Mononuclear cell (primary cell): Measurements from ENCODE around the gene COMMD1. TPM values are rescaled to one million over a fixed set of nuclear protein-coding genes. Genes with fewer than 3 reads are reported as not detected.
"Not testable (repeated sequence)": the region's sequence is repeated elsewhere in the genome, so short reads cannot be mapped to it uniquely, and the experiment has no call there.

Experiments
- H3K27me3 ChIP-seq: 2 replicates; pipeline ENCODE4 v1.6.0; 2011; ENCODE audit warnings: low read length, control low read depth; ENCODE audit not compliant: insufficient read depth
- H3K4me1 ChIP-seq: 2 replicates; pipeline ENCODE4 v1.5.1; 2011; ENCODE audit warnings: mild to moderate bottlenecking, low read length, control low read depth; ENCODE audit not compliant: insufficient read depth
- H3K4me3 ChIP-seq: 2 replicates; pipeline ENCODE4 v1.5.1; 2011; ENCODE audit warnings: mild to moderate bottlenecking, low read length, moderate library complexity
- H3K9me3 ChIP-seq: 2 replicates; pipeline ENCODE4 v1.5.1; 2011; ENCODE audit warnings: low read depth, mild to moderate bottlenecking, control low read depth, low read length
- total RNA-seq: library from RNA; depleted of rRNA; stranded (reverse); fragments of >200 nt; gene quantifications from one replicate; pipeline ENCODE4 v1.2.3, GENCODE V29; 2012

COMMD1 gene
- total RNA-seq, 1 donor = 24.1 TPM

DNA sequence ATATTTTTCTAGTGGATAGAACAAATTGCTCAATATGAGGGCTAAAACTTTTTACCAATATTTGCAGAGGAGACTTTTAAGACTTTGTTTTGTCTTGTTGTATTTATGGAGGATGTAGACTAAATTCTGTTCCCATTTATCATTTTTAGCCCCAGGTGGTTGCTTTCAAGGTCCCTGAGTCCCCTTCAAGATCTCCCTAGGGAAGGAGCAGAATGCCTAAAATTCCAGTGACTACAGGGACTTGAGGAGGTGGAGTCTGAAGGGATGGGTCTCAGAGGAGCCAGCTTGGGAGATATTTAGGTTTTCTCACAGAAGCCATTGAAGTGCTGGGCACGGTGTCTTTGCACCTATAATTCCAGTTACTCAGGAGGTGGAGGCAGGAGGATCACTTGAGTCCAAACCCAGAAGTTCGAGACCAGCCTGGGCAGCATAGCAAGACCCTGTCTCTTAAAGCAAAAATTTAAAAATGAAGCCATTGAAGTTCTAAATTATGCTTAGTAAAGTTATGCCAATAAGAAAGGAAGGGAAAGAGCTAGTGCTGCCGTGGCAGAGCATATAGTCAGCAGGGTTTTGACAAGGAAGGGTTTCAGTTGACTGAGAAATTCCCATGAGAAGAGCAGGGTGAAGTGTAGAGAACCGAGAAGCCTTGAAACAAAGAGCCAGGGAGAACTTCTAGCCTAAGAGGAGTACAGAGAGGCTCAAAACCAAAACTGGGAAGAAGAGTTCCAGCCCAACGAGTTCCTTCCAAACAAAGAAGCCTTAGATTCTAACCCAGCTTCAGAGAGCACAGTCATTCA is 43.4 kb downstream of the COMMD1 start:
- Histone ChIP-seq H3K9me3 (no peaks in the 10 kb centered on the region), H3K4me3 (no peak overlapping the region), H3K4me1 (no peaks in the 10 kb centered on the region), H3K27me3 (no peaks in the 10 kb centered on the region)

DNA sequence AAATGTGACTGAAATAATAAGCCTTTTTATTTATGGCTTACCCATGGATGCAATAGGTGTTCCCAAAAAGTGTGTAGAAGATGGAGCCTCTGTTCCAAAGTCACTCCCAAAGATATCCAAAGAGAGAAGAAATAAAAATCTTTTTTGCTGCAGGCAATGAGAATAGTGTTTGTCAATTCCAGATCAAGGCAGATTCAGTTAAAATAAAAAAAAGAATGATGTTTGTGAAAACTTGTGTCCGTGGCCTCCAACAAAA is 43.9 kb downstream of the COMMD1 start:
- H3K27me3 ChIP-seq = no peaks in the 10 kb centered on the region
- H3K4me1 ChIP-seq = no peaks in the 10 kb centered on the region
- no peaks in the 10 kb centered on the region for H3K9me3 ChIP-seq
- no peak overlapping the region for H3K4me3 ChIP-seq

DNA sequence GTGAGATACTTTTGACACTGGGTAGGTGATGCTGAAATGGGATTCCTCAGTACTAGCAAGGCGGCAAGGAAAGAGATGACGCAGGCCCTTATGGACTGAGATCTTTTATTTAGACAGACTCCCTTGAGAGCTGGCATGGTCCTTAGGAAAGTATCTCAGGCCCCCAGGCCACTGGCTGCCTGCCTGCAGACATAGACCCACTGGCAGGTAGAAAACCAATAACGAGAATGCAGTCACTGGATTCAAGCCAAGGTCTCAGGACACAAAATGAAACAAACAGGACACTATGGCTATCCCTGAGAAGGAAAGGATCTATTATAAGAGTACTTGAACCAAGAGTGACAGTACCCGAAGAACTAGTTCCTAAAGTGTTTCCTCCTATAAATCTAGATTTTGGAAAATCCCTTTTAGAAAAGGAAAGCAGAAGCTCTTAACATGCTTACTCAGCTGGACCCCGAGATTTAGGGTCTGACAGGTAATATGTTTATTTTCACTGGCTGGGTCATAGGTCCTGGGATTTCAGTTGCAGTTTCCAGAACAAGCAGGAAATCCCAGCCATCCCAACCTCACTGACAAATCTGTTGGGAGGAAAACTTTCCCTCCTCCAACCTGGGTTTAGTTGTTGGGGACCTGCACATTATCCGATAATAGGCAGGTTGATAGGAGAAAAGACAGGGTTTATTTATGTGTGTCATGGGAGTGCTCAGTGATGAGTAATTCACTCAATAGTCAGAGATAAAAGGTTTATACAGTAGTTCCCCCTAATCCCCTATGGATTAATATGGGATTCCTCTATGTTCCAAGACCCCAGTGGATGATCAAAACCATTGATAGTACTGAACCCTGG is 44.5 kb downstream of the COMMD1 start:
- Histone ChIP-seq H3K4me3 (no peak overlapping the region), H3K9me3 (no peaks in the 10 kb centered on the region), H3K4me1 (no peaks in the 10 kb centered on the region), H3K27me3 (no peaks in the 10 kb centered on the region)

DNA sequence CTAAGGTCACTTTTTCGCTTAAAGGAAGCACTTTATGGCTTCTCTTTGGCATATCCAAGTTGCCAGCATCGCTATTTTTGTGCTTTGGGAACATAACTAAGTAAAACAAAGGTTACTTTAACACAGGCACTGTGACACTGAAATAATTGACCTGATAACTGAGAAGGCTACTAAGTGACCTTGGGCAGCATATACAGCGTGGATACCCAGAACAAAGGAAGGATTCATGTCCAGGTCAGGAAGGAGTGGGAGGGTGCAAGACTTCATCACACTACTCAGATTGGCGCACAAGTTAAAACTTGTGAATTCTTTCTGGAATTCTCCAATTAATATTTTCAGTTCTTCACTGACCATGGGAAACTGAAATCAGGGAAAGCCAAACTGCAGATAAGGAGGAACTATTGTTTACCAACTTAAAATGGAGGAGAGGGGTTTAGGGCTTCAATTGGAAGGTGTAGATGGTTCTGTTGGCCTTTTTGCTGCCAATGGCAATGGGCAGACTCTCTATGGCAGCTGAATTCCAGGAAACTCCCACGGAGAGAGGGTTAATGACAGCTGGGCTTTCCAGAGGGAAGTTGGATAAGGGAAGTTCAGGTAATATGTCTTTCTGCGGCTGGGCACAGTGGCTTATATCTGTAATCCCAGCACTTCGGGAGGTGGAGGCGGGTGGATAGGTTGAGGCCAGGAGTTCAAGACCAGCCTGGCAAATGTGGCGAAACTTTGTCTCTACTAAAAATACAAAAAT is 45.3 kb downstream of the COMMD1 start:
- H3K9me3 ChIP-seq = no peaks in the 10 kb centered on the region
- H3K4me3 ChIP-seq = no peak overlapping the region
- H3K27me3 ChIP-seq = no peaks in the 10 kb centered on the region
- no peaks in the 10 kb centered on the region for H3K4me1 ChIP-seq

DNA sequence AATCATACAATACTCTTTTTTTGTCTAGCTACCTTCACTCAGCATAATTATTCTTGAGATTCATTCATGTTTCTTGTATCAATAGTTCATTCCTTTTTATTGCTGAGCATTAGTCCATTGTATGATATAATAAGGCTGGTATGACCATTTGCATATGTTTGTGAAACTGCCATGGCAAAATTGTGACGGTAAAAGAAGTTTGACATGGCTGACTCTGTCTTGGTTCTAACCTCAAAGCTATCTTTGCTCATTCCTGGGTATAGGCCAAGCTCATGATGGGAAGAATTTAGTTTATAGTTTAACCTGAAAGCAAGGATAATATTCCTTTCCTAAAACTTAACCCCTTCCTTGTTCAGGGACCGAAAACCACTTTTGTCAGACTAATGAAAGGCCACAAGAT is 46.4 kb downstream of the COMMD1 start:
- Histone ChIP-seq H3K4me3 (no peak overlapping the region), H3K9me3 (no peaks in the 10 kb centered on the region), H3K4me1 (no peaks in the 10 kb centered on the region), H3K27me3 (no peaks in the 10 kb centered on the region)

DNA sequence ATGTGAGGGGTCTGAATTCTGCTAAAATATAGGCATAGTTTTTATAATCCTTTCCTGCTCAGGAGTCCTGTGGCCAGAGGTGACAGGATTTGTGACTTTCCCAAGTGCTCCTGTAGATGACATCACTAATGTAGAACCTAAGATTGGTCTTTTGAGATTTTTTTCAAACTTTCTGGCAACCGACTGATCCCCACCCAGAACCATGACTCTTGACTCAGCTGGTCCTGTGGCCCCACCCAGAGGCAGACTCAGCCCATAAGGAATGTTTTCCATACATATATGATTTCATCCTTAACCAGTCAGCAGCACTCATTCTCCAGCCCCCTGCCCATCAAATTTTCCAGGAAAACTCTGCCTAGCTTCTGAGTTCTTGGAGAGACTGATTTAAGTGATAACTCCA is 46.8 kb downstream of the COMMD1 start:
- no peak overlapping the region for H3K4me3 ChIP-seq
- H3K4me1 ChIP-seq = no peaks in the 10 kb centered on the region
- no peaks in the 10 kb centered on the region for H3K9me3 ChIP-seq
- no peaks in the 10 kb centered on the region for H3K27me3 ChIP-seq

DNA sequence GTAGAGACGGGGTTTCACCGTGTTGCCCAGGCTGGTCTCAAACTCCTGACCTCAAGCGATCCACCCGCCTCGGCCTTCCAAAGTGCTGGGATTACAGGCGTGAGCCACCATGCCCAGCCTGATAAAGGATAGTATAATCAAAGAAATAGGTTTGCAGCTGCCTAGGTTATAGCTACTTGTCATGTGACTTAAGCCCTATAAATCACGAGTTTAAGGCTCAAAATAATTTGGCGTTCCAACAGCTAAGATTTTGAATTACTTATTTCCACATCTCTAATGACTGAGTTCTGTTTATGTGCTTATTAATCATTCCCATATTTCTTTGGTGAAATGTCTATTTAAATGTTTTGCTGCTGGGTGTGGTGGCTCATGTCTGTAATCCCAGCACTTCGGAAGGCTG is 49.4 kb downstream of the COMMD1 start:
- H3K27me3 ChIP-seq = not testable (repeated sequence)

DNA sequence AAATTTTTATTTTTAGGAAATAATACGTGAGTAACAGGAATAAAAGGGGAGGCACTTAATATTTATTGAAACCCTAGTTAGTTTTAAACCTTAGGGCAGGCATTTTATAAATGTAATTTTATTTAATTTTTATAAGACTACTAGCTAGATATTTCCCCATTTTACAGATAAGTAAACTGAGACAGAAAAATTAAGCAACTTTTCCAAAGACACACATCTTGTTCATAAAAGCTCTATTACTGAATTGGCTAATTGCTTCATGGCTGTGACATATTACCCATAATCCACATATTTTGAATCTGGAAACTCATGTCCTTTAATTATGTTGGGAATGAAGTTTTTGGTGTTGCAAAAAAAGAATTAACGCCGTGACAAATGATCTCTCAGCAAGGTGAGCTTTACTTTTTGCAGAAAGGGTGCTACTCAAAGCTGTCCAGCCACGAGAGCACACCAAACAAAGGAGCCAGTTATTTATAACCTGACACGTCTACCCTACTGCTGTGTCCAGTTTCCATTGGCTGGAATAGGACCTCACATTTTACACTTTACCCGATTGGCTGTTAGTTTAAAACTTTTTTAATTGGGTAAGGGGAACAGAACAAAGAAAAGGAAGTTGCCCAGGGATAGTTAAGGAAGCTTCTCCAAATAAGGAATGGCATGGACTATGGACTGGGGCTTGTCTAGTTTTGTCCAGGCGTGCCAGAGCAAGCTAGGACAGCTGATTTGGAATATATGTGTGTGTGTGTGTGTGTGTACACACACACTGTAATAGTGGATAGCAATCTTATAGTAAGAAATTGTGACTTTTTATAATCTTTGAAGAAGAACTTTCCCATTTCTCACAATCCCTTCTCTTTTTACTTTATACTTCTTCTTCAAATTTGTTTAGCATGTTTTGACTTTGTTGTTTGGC is 54.2 kb downstream of the COMMD1 start:
- Histone ChIP-seq H3K27me3 (no peaks in the 10 kb centered on the region), H3K9me3 (no peaks in the 10 kb centered on the region), H3K4me3 (no peak overlapping the region), H3K4me1 (peaks cover 5% of the 10 kb centered on the region)

More for the DNA sequence above, 49.4 kb downstream of the COMMD1 start:
- H3K4me3 ChIP-seq, H3K9me3 ChIP-seq, H3K4me1 ChIP-seq: not testable (repeated sequence)

DNA sequence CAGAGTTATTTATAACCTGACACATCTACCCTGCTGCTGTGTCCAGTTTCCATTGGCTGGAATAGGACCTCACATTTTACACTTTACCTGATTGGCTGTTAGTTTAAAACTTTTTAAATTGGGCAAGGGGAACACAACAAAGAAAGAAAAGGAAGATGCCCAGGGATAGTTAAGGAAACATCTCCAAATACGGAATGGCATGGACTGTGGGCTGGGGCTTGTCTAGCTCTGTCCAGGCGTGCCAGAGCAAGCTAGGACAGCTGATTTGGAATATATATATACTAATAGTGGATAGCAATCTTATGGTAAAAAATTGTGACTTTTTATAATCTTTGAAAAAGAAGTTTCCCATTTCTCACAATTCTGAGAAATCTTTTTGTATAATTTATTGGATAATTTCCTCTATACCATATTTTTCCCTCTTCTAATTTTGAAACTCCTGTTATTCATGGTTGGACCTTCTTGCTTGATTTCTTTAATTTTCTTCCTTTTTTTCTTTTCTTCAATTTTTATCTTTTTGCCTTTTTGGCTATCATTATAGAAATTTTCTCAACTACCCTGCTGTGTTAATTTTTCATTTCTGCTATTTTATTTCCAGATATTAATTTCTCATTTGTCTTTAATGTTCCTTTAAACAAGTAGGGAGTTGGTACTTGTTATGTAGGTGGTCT is 55.9 kb downstream of the COMMD1 start:
- Histone ChIP-seq H3K27me3 (no peaks in the 10 kb centered on the region), H3K9me3 (no peaks in the 10 kb centered on the region), H3K4me3 (no peak overlapping the region), H3K4me1 (peaks cover 5% of the 10 kb centered on the region)

DNA sequence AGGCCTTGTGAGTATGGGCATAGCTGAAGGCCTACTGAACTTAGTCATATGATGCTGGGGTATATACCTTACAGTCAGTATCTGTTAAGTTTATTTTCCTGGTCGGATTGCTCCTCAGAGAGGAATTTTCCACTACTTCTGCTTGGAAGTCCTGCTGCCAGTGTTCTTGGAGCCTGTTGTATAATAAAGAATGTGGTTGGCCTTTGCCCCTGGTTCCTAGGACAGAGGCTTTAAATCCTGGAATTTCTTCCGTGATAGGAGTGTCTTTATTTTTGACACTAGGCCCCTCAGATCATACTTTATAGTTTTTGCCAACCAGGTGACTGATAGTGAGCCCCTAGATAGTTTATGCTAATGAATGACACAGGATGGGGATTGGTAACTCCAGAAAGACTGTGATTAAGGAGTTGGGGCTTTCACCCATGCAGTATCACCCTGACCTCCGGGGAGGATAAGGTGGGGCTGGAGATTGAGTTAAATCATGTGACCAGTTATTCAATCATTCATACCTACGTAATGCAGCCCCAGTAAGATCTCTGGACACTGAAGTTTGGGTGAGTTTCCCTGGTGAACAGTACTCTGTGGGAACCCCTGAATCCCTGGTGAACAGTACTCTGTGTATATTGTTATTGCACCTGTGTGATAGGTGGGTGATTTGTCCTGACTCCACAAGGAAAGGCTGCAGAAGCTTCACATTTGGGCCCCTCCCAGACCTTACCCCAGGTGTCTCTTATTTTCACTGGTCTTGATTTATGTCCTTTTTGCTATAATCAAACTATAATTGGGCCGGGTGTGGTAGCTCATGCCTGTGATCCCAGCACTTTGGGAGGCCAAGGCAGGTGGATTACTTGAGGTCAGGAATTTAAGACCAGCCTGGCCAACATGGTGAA is 56.9 kb downstream of the COMMD1 start:
- H3K27me3 ChIP-seq = no peaks in the 10 kb centered on the region
- no peaks in the 10 kb centered on the region for H3K9me3 ChIP-seq
- H3K4me3 ChIP-seq = no peak overlapping the region
- H3K4me1 ChIP-seq = peaks cover 5% of the 10 kb centered on the region

DNA sequence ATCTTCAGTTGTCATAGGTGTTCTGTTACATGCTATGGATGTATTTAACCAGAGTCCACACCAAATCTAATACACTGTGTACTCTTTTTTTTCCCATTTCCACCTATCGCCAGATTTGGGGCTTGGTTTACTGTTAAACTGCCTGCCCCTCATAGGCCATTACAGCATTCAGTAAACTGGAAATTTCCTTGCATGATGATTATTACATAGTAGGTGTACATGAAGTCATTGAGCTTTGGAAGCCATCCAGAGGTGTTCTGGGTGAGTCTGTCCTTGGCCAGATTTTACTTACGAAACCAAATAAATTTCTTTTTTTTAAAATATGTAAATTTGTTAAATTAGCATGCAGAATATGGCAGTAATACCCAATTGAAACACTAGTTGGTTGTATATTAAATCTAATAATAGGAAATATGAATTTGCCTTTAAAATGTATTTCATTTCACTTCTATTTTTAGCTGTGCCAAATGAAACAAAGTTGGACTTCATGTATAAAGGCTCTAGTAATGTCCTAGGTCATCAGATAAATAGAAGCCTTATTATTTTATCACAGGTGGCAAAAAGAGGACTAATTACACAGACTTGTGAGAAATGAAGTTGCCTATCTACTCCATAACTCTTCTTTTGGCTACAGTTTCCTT is 60.7 kb downstream of the COMMD1 start:
- H3K9me3 ChIP-seq = no peaks in the 10 kb centered on the region
- H3K27me3 ChIP-seq = no peaks in the 10 kb centered on the region
- H3K4me3 ChIP-seq = no peak overlapping the region

DNA sequence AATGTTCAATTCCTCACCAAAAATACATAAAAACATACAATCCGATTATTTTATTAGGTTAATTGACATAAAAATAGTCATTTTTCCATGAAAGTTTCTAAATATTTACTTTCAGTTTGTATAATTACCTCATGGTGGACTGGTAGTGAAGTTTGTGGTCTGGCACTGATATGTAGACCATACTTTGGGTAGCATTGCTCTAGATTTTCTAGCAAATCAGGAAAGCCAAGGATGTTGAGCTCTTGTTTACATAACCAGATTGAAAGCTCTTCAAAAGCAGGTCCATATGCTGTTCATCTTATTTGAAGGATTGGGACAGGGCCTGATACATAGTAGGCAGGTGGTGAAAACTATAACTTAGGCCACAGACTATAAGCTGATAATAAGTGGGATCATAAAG is 61.8 kb downstream of the COMMD1 start:
- H3K4me1 ChIP-seq = no peaks in the 10 kb centered on the region
- H3K27me3 ChIP-seq = no peaks in the 10 kb centered on the region
- no peaks in the 10 kb centered on the region for H3K9me3 ChIP-seq
- H3K4me3 ChIP-seq = no peak overlapping the region

More for the DNA sequence above, 60.7 kb downstream of the COMMD1 start:
- H3K4me1 ChIP-seq = no peaks in the 10 kb centered on the region

DNA sequence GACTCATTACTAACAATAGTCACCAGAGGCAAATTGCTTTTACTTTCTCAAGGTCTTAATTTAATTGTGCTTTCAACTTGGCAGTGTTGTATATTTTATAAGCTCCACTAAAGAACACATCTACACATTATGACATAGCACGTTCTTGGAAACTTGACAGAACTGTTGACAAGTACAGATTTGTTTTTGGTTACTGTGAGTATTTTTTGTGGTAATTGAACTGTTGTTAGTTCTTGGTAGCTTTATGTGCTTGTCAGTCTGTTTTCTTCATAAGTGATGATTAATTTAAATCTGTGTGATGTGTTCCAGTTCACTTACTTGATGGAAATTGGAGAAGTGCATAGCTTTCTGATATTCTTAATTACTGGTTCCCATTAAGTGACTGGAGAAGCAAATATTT is 63.9 kb downstream of the COMMD1 start:
- H3K27me3 ChIP-seq = no peaks in the 10 kb centered on the region
- no peaks in the 10 kb centered on the region for H3K9me3 ChIP-seq
- no peaks in the 10 kb centered on the region for H3K4me1 ChIP-seq
- H3K4me3 ChIP-seq = no peak overlapping the region
